Raji (cell line): Measurements from ENCODE around the gene UCN2.

Experiments used
- POLR2A ChIP-seq: IDR thresholded peaks from 2 replicates; pipeline ENCODE4 v1.6.1; 2011; ENCODE audit warnings: low read depth, low read length, control low read depth; ENCODE audit not compliant: insufficient read depth

UCN2 gene

DNA sequence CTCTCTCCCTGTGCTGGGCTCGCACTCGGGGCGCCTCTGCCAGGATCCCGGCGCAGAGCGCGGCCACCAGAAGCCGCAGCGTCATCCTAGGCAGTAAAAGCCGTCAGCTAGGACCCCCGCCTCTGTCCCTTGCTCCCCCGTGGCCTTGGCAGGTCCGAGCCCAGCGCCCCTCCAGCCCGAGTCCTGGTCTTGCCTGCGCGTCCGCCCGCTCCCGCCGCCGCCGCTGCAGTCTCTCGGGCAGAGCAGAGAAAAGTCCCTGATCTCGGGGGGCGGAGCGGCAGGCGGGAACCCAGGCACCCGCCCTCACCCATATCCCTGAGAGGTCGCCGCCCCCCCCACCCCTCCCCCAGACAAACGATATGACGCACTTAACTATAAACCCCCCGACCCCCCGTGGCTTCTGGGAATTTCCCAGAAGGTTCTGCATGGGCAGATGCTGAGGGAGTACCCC, 31.5 kb upstream of the UCN2 start, which contains the start of gene COL7A1:
Gene COL7A1 (minus strand): TSS at position 255 of the 451 bp plus-strand sequence. CDS start 170 bp downstream, at position 85.
- TF ChIP-seq POLR2A: no peak

- TF ChIP-seq POLR2A: no peak
Measured at GRCh38 chr3:48594417-48595049, 31.0 kb upstream of the UCN2 start.

DNA sequence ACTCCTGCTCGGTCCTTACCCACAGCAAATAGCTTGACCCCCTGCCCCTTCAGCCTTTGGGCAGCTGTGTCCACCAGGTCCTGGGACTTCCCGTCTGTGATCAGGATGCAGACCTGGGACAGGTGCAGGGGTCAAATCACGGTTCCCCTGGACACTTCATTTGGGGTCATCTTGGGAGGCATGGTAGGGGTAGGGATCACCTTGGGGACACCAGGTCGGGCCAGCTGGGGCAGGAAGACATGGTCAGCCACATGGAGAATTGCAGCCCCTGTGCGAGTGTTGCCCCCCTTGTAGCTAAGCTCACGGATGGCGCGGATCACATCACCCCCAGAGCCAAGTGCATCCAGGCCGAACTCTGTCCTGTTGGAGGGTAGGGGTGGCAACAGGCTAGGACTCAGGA, 29.8 kb upstream of the UCN2 start:
- TF ChIP-seq POLR2A: no peak

DNA sequence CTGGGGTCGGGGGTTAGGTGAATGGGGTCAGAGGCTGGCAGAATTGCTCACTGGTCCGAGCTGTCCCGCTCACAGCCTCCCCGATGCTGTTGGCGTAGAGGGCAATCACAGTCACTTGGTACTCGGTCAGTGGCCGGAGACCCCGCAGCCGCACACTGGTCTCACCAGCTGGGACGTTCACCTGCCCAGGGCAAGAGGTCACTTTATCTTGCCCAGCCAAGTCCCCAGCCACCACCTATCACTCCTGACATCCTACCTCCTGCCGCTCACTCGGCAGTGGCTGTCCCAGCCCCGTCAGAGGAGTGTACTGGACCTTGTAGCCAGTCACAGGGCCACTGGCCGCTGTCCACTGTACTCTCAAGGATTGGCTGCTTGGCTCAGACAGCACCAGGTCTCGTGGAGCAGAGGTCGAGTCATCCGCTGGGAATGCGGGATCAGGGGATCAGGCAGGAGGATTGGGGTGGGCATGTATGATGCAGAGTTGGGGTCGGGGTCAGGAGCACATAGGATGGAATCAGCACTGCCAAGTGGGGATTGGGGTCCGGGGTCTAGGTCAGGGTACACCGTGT, 29.0 kb upstream of the UCN2 start:
- TF ChIP-seq POLR2A: no peak

- TF ChIP-seq POLR2A: no peak
Measured at GRCh38 chr3:48591886-48592518, 28.4 kb upstream of the UCN2 start.

DNA sequence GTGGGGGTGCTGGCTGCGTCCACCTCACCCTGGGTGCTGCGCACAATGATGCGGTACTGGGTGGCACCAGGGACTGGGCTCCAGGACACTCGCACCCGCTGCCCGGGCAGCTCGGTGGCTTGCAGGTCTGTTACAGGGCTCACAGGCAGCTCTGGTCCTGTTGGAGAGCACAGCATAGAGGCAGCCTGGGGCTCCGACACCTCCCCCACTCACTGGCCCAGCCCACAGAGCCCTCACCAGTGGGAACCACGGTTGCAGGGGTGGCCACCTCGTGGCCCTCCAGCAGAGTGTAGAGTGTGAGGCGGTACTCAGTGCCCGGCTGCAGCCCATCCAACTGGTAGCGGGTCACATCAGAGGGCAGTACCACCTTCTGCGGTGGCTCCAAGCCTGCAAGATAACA, 27.9 kb upstream of the UCN2 start:
- TF ChIP-seq POLR2A: no peak

DNA sequence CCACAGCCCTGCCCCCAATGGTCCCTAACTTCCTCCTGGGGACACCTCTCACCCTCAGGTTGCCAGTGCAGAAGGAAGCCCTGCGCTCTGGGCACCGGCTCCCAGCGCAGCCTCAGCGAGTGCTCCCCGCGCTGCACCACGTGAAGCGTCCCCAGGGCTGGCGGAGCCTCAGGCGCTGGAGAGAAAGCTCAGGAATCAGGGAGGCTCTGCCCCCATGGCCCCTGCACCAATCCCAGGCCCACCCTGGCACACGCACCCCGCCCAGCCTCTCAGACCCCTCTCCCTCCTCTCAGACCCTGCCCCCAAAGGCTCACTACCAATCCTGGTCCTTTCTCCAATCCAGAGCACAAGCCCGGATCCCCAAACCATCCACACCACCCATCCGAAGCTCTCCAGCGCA, 24.6 kb upstream of the UCN2 start:
- TF ChIP-seq POLR2A: no peak

GRCh38 chr3:48587686-48588085, 24.1 kb upstream of the UCN2 start:
- no peak for TF ChIP-seq POLR2A

DNA sequence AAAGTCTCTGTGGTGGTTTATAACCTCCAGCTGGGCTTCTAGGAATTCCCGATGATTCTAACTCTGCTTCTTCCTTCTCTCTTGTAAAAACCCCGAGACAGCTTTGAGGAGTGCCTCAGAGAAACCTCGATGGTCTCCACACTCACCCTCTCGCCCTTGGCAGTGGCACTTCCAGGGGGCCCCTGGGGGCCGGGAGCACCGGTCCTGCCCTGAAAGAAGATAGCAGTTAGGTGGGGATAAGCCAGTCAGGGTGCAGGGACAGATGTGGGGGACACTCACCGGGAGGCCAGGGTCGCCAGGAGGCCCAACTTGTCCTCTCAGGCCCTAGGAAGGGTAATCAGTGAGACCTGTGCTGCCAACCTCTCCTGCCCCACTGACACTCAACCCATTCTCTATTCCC, 21.8 kb upstream of the UCN2 start:
- no peak for TF ChIP-seq POLR2A

GRCh38 chr3:48584836-48585235, 21.3 kb upstream of the UCN2 start:
- no peak for TF ChIP-seq POLR2A

DNA sequence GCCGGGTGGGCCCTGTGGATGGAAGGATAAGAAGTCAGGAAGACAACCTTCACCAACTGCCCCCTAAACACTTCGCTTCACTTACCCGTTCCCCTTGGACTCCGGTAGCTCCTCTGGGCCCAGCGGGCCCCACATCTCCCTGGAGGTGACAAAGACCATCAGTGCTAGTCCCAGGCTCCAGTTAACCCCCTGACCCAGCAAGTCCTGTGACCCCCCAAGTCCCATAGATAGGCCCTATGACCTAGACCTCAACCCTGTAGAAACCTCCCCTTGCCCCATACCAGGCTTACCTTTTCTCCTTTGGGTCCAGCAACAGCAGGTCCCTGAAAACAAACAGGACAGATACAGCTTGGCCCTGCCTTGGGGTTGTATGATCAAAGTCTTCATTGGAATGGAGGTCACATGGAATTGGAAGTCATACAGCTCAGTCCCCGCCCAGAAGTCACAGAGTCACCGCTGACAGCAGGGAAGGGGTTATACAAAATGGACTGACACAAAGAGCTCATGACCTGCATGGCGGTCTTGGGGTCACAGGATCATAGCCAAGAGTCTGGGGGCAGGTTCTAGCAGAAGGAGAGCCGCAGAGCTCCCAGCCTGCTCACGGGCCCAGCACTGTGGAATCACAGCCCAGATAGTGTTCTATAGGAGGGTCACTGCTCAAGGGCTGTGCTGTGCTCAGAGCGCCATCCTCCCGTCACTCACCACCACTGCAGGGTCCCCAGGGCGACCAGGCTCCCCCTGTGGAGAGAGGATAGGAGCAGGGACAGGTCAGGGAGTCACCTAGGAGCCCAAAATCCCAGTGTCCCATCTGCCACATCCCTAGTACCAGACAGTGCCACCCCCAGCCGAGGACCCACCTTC, 18.3 kb upstream of the UCN2 start:
- no peak for TF ChIP-seq POLR2A

- no peak for TF ChIP-seq POLR2A
Measured at GRCh38 chr3:48576647-48577046, 13.1 kb upstream of the UCN2 start.

DNA sequence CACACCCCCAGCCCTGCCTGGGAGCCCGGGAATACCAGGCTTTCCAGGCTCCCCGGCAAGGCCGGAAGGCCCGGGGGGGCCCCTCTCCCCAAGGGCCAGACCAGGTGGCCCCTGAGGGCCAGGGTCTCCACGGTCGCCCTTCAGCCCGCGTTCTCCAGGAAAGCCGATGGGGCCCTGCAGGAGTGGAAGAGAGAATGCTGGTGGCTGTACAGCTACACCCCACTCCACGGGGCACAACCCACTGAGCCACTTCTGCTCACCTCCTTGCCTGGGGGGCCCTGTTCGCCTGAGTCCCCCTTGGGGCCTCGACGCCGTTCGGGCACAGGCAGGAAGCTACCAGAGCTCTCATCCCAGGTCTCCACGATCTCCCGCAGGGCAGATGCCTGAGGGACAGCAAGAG, 11.8 kb upstream of the UCN2 start:
- TF ChIP-seq POLR2A: no peak

GRCh38 chr3:48573973-48574585, 10.5 kb upstream of the UCN2 start:
- TF ChIP-seq POLR2A: no peak

GRCh38 chr3:48572517-48572916, 8.9 kb upstream of the UCN2 start:
- no peak for TF ChIP-seq POLR2A
